H1 (cell line): ENCODE measurements around the gene PARP15. TPM values are rescaled to one million over a fixed set of nuclear protein-coding genes. Genes with fewer than 3 reads are reported as not detected.
A peak's percentile ranks its signal among the peaks of the same experiment; 100 is the strongest.

Experiments used
- CTCF ChIA-PET: fragments of 300-600 bp; sonication (Branson Sonifier 250); formaldehyde crosslinking; loops from one replicate; lab custom pipeline; 2021; ENCODE audit not compliant: partially characterized antibody; lab: Charles Lee
- POLR2A ChIA-PET: fragments of 300-600 bp; sonication (Branson Sonifier 250); formaldehyde crosslinking; loops from one replicate; lab custom pipeline; 2021; ENCODE audit warnings: inconsistent platforms; ENCODE audit not compliant: partially characterized antibody; lab: Charles Lee
- DNase-seq, 2 experiments: peaks; one replicate each; pipeline versions ENCODE4 v3.0.0 to v3.0.0-alpha.2; 2010 to 2022; ENCODE audit warnings: low spot score in 2 of 2, low read depth in 1 of 2, mixed read lengths in 1 of 2
- FAIRE-seq: peaks from 2 replicates; lab custom pipeline; 2011; peaks lifted over from hg19 to GRCh38; lab: Jason Lieb, UNC
- H2AFZ ChIP-seq: 2 replicates; pipeline ENCODE4 v1.8.1; 2012; ENCODE audit warnings: low read length, inconsistent platforms
- H2AK5ac ChIP-seq: 2 replicates; pipeline ENCODE4 v1.6.1; 2013; ENCODE audit warnings: low read depth, low read length
- H2BK120ac ChIP-seq: replicated peaks from 2 replicates; pipeline ENCODE3; 2013; ENCODE audit warnings: low read depth, low read length, inconsistent platforms
- H2BK12ac ChIP-seq: 2 replicates; pipeline ENCODE4 v1.6.1; 2013; ENCODE audit warnings: low read depth, low read length
- H2BK15ac ChIP-seq: 2 replicates; pipeline ENCODE4 v1.6.1; 2013; ENCODE audit warnings: low read length
- H2BK20ac ChIP-seq: 2 replicates; pipeline ENCODE4 v1.6.1; 2013; ENCODE audit warnings: low read length
- H2BK5ac ChIP-seq: 2 replicates; pipeline ENCODE4 v1.6.1; 2013; ENCODE audit warnings: low read depth, low read length
- H3K14ac ChIP-seq: 2 replicates; pipeline ENCODE4 v1.6.1; 2013; ENCODE audit warnings: inconsistent platforms; ENCODE audit not compliant: insufficient read length
- H3K18ac ChIP-seq: 2 replicates; pipeline ENCODE4 v1.6.1; 2013; ENCODE audit warnings: low read length; ENCODE audit errors: extremely low read depth
- H3K23ac ChIP-seq: 2 replicates; pipeline ENCODE4 v1.6.1; 2013; ENCODE audit warnings: inconsistent platforms; ENCODE audit not compliant: insufficient read length
- H3K23me2 ChIP-seq: 2 replicates; pipeline ENCODE4 v1.6.1; 2013; ENCODE audit warnings: low read depth, low read length
- H3K27ac ChIP-seq: 2 replicates; pipeline ENCODE4 v1.6.1; 2011; ENCODE audit warnings: low read depth, low read length, inconsistent platforms
- H3K27me3 ChIP-seq, 4 experiments: replicated peaks in 1 of 4; 1 replicate in 1 of 4; 2 replicates in 3 of 4; pipeline versions ENCODE4 v1.6.1 to v1.8.1; 2011 to 2013; ENCODE audit warnings: low read length in 3 of 4, mild to moderate bottlenecking in 3 of 4, inconsistent platforms in 2 of 4, mixed read lengths in 2 of 4, moderate library complexity in 1 of 4; ENCODE audit not compliant: control insufficient read depth in 3 of 4, insufficient read depth in 3 of 4; ENCODE audit errors: extremely low read depth in 1 of 4
- H3K36me3 ChIP-seq, 4 experiments: 2 replicates each; pipeline versions ENCODE4 v1.6.1 to v1.8.1; 2011 to 2013; ENCODE audit warnings: mild to moderate bottlenecking in 4 of 4, low read length in 3 of 4, moderate library complexity in 2 of 4, control low read depth in 1 of 4, inconsistent platforms in 1 of 4; ENCODE audit not compliant: insufficient read depth in 4 of 4, control insufficient read depth in 2 of 4
- H3K4ac ChIP-seq: replicated peaks from 2 replicates; pipeline ENCODE3; 2013; ENCODE audit warnings: low read length, low read depth, mixed read lengths, inconsistent platforms; ENCODE audit not compliant: insufficient read length
- H3K4me1 ChIP-seq, 4 experiments: replicated peaks in 1 of 4; 1 replicate in 1 of 4; 2 replicates in 3 of 4; pipeline versions ENCODE4 v1.6.1 to v1.8.1; 2011 to 2013; ENCODE audit warnings: low read length in 3 of 4, inconsistent platforms in 2 of 4, mixed read lengths in 1 of 4; ENCODE audit not compliant: insufficient read depth in 4 of 4, control insufficient read depth in 3 of 4
- H3K4me2 ChIP-seq, 2 experiments: 2 replicates each; pipeline versions ENCODE4 v1.6.1 to v1.8.1; 2011 to 2013; ENCODE audit warnings: low read depth in 2 of 2, low read length in 2 of 2, control low read depth in 1 of 2, inconsistent platforms in 1 of 2, mild to moderate bottlenecking in 1 of 2; ENCODE audit not compliant: insufficient read depth in 1 of 2
- H3K4me3 ChIP-seq, 4 experiments: fragments of 200-600, 300-600 bp in 1 of 4; sonication (generic), shearing (Covaris generic), sonication (Bioruptor Twin) in 1 of 4; 2 replicates each; pipeline versions ENCODE4 v1.5.1 to v1.8.1; 2011 to 2016; ENCODE audit warnings: low read length in 4 of 4, low read depth in 3 of 4, control low read depth in 2 of 4, inconsistent platforms in 2 of 4, mild to moderate bottlenecking in 2 of 4, mixed read lengths in 1 of 4, moderate library complexity in 1 of 4; ENCODE audit not compliant: insufficient read depth in 2 of 4; ENCODE audit errors: extremely low read depth in 1 of 4
- H3K56ac ChIP-seq: replicated peaks from 2 replicates; pipeline ENCODE3; 2013; ENCODE audit warnings: low read depth, mild to moderate bottlenecking, mixed read lengths, low read length, inconsistent platforms; ENCODE audit not compliant: insufficient read length
- H3K79me1 ChIP-seq: 2 replicates; pipeline ENCODE4 v1.6.1; 2013; ENCODE audit warnings: low read depth, low read length, control low read depth
- H3K79me2 ChIP-seq, 2 experiments: 2 replicates each; pipeline versions ENCODE4 v1.6.1 to v1.8.1; 2012 to 2013; ENCODE audit warnings: low read length in 2 of 2, mild to moderate bottlenecking in 2 of 2, inconsistent platforms in 1 of 2; ENCODE audit not compliant: insufficient read depth in 2 of 2, control insufficient read depth in 1 of 2
- H3K9ac ChIP-seq, 4 experiments: replicated peaks in 1 of 4; 1 replicate in 1 of 4; 2 replicates in 3 of 4; pipeline versions ENCODE4 v1.6.1 to v1.8.1; 2011 to 2013; ENCODE audit warnings: low read depth in 3 of 4, low read length in 3 of 4, control low read depth in 2 of 4, mild to moderate bottlenecking in 2 of 4, moderate library complexity in 2 of 4, inconsistent platforms in 1 of 4; ENCODE audit errors: extremely low read depth in 1 of 4
- H3K9me3 ChIP-seq, 2 experiments: 2 replicates each; pipeline versions ENCODE4 v1.6.1 to v1.8.1; 2012 to 2013; ENCODE audit warnings: mild to moderate bottlenecking in 2 of 2, moderate library complexity in 2 of 2, control low read depth in 1 of 2, inconsistent platforms in 1 of 2, low read depth in 1 of 2, low read length in 1 of 2, mixed read lengths in 1 of 2; ENCODE audit not compliant: insufficient read depth in 2 of 2
- H4K20me1 ChIP-seq, 2 experiments: replicated peaks in 1 of 2; 2 replicates each; pipeline versions ENCODE3 to v1.8.1; 2011 to 2013; ENCODE audit warnings: inconsistent platforms in 2 of 2, low read length in 2 of 2, mild to moderate bottlenecking in 1 of 2; ENCODE audit not compliant: insufficient read depth in 2 of 2, control insufficient read depth in 1 of 2
- H4K5ac ChIP-seq: 2 replicates; pipeline ENCODE4 v1.6.1; 2013; ENCODE audit warnings: low read length, low read depth, mixed read lengths, inconsistent platforms; ENCODE audit not compliant: insufficient read length
- H4K8ac ChIP-seq: 2 replicates; pipeline ENCODE4 v1.8.0; 2013; ENCODE audit warnings: mild to moderate bottlenecking, moderate library complexity, low read length, inconsistent platforms; ENCODE audit not compliant: insufficient read depth; ENCODE audit errors: extremely low read depth
- H4K91ac ChIP-seq: replicated peaks from 2 replicates; pipeline ENCODE3; 2013; ENCODE audit warnings: low read length, mixed read lengths, inconsistent platforms; ENCODE audit not compliant: insufficient read length
- POU5F1 ChIP-seq: IDR thresholded peaks from 2 replicates; pipeline ENCODE4 v1.6.1; 2011; ENCODE audit warnings: low read depth, mild to moderate bottlenecking, low read length, moderate library complexity
- RBBP5 ChIP-seq: IDR thresholded peaks from 2 replicates; pipeline ENCODE4 v1.7.1; 2012; ENCODE audit warnings: low read depth, mild to moderate bottlenecking, inconsistent platforms, low read length, moderate library complexity, borderline replicate concordance
- SRF ChIP-seq: IDR thresholded peaks from 2 replicates; pipeline ENCODE4 v1.6.1; 2011; ENCODE audit warnings: mild to moderate bottlenecking, low read depth, low read length, moderate library complexity
- WGBS, 2 experiments: shearing (Covaris generic) in 1 of 2; methylation state at CpG; one replicate each; pipeline versions ENCODE4 v1.1.6 to v1.1.7; 2013 to 2015; ENCODE audit warnings: low lambda C conversion rate in 2 of 2, mixed read lengths in 2 of 2, inconsistent platforms in 1 of 2, low coverage in 1 of 2, missing lambda C conversion rate in 1 of 2; ENCODE audit not compliant: insufficient replicate concordance in 2 of 2, insufficient coverage in 1 of 2, insufficient read length in 1 of 2; ENCODE audit errors: extremely low coverage in 1 of 2, missing lambda C conversion rate in 1 of 2; 5-methylcytosine and 5-hydroxymethylcytosine counted together
- polyA plus RNA-seq, 7 experiments: library from polyadenylated mRNA; depleted of rRNA in 3 of 7; stranded (reverse) in 5 of 7; unstranded in 2 of 7; fragments of >200 nt in 5 of 7; fragments of 200-250 nt in 2 of 7; gene quantifications; 1 replicate in 5 of 7; 2 replicates in 1 of 7; 4 replicates in 1 of 7; pipeline versions ENCODE4 v1.2.1 to v1.2.3, GENCODE V29; 2011 to 2013; ENCODE audit warnings: missing spikeins in 2 of 7, mixed read lengths in 2 of 7
- total RNA-seq: library from RNA; stranded (reverse); fragmentation: NEBNext Ultra II Directional; extraction: Animal tissue kit (Norgen Biotek cat#: 25700); gene quantifications from 2 replicates; pipeline ENCODE4 v1.2.1, GENCODE V29; 2021

The PARP15 gene
- total and polyA plus RNA-seq, 2 of the 8 experiments (the other 6 are each of a cell fraction or from before 2014, with no cell fraction given): 0.37 to 0.45 TPM

DNA sequence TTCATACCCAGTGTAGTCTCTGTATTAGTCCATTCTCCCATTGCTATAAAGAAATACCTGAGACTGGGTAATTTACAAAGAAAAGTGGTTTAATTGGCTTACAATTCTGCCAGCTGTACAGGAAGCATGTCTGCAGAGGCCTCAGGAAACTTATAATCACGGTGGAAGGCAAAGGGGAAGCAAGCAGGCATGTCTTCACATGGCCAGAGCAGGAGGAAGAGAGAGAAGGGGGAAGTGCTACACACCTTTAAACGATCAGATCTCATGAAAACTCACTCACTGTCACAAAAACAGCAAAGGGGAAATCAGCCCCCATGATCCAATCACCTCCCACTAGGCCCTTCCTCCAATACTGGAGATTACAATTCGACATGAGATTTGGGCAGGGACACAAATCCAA is 96.9 kb downstream of the PARP15 start:
- Histone ChIP-seq H2BK15ac (no peak overlapping the region), H2BK20ac (no peak overlapping the region), H3K27ac (no peak overlapping the region), H3K4ac (no peak overlapping the region), H3K9me3 (no peaks in the 10 kb centered on the region), H3K79me2 (no peaks in the 10 kb centered on the region), H4K8ac (no peak overlapping the region), H2AK5ac (no peak overlapping the region), H3K4me2 (no peak overlapping the region), H3K14ac (no peak overlapping the region), H2BK120ac (no peak overlapping the region), H3K23me2 (0 out of 2 replicates have a peak, but pooled peaks cover 1% of the 10 kb centered on the region), H3K27me3 (no peaks in the 10 kb centered on the region; a peak in 2 of 7 replicates), H3K9ac (no peak overlapping the region), H3K23ac (no peak overlapping the region), H2AFZ (0 out of 2 replicates have a peak overlapping the region, but pooled peaks have one; percentile 37), H3K18ac (no peak overlapping the region), H4K20me1 (no peaks in the 10 kb centered on the region), H2BK5ac (no peak overlapping the region), H3K79me1 (no peaks in the 10 kb centered on the region), H4K5ac (no peak overlapping the region), H3K4me3 (no peak overlapping the region), H3K56ac (no peak overlapping the region), H3K36me3 (no peaks in the 10 kb centered on the region), H4K91ac (no peak overlapping the region), H2BK12ac (no peak overlapping the region), H3K4me1 (peaks cover 0 to 2% (median 1%) of the 10 kb centered on the region in 4 experiments; a peak in 4 of 7 replicates)
- ChIA-PET POLR2A (interaction anchor here (1.2 kb wide), 1 partner anchor 237 kb away, joined by 3 read pairs; no protein-coding TSS in a partner anchor), CTCF (no interaction called here)
- FAIRE-seq: no peak
- WGBS, 2 experiments: 85% methylated on average over 3 of the region's 3 CpGs; no CpG with 5 or more reads in 1 of the 2 experiments
- TF ChIP-seq SRF (no peak), POU5F1 (no peak), RBBP5 (no peak)
- DNase-seq: no peak
